Activated T-helper 1 cell treated with anti-CD3 and anti-CD28 coated beads, Interleukin-12 subunit alpha, Interleukin-12 subunit beta, Interleukin-2, Interleukin-4 antibody, amounts not matched to agents 30 ng/mL and 10 ng/mL and 1 ng/mL, durations not matched to agents 14 hours and 24 hours and 36 hours (primary cell): ENCODE data around the gene GABBR1. TPM values are rescaled to one million over a fixed set of nuclear protein-coding genes. Genes with fewer than 3 reads are reported as not detected.
"Not testable (repeated sequence)": the region's sequence is repeated elsewhere in the genome, so short reads cannot be mapped to it uniquely, and the experiment has no call there.

Source experiments
- DNase-seq: peaks from one replicate; pipeline ENCODE4 v3.0.0; 2021; ENCODE audit warnings: low spot score
- H3K27ac Mint-ChIP-seq: one replicate; pipeline ENCODE4 v1.8.0; 2021; ENCODE audit warnings: mild to moderate bottlenecking, mixed read lengths
- H3K27me3 Mint-ChIP-seq: one replicate; pipeline ENCODE4 v1.8.0; 2022; ENCODE audit warnings: mild to moderate bottlenecking, moderate library complexity, mixed read lengths; ENCODE audit not compliant: insufficient read depth
- H3K36me3 Mint-ChIP-seq: one replicate; pipeline ENCODE4 v1.8.0; 2021; ENCODE audit warnings: low read depth, mixed read lengths
- H3K4me1 Mint-ChIP-seq: one replicate; pipeline ENCODE4 v1.8.0; 2021; ENCODE audit warnings: low read depth, mixed read lengths
- H3K4me3 Mint-ChIP-seq: one replicate; pipeline ENCODE4 v1.8.0; 2021; ENCODE audit warnings: mild to moderate bottlenecking, moderate library complexity, mixed read lengths
- H3K9me3 Mint-ChIP-seq: one replicate; pipeline ENCODE4 v1.8.0; 2021; ENCODE audit warnings: mixed read lengths
- intact Hi-C: fragments of 100-400 bp; cut with micrococcal nuclease; formaldehyde crosslinking; loops from one replicate; pipeline ENCODE4 v1.15.1; 2024
- total RNA-seq: library from RNA; stranded (reverse); gene quantifications from 2 replicates; pipeline ENCODE4 v1.2.3, GENCODE V29; 2022

Gene GABBR1
- total RNA-seq: 19.8 and 22.6 TPM in 2 replicates

DNA sequence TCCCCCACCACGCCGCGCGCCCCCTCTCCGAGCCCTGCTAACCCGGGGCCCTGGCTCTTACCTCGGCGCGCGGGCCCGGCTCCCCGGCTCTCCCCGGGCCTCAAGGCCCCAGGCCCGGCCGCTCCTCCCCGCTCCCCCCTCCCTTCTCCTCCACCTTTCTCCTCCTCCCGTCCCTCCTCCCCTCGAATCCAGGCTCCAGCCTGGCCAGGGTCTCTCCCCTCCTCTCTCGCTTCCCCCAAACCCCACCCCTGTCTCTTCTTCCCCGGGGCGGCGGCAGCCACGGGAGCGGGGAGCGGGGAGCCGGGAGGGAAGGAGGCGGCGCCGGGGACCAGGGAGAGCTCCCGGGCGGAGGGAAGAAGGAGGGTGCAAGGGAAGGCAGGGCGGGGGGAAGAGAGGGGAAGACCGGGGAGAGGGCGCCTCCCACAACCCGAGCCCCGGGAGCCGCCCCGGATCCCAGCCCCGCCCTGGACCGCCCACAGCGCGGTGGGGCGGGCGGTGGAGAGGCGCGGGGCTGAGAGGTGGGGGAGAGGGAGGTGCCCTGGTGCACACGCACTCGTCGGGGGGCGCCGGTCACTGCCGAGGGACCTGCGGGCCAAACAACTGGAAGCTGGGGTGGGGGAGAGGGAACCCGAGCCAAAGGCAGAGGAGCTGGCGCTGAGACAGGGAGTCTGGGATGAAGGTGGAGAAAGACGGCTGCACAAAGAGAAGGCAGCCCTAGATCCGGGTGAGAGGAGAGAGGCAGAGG is at the start of gene GABBR1:
GABBR1 (minus strand) TSS at position 395 of the 745 bp plus-strand sequence. CDS start 798 bp downstream, outside the sequence.
- H3K36me3 Mint-ChIP-seq: peaks cover 12% of the 10 kb centered on the region
- no peaks in the 10 kb centered on the region for H3K9me3 Mint-ChIP-seq
- peak; percentile 78 for DNase-seq
- intact Hi-C loops: loop anchor here (1.0 kb wide), 1 partner anchor 17 kb away; no protein-coding TSS in a partner anchor
- peaks cover 30% of the 10 kb centered on the region for H3K27me3 Mint-ChIP-seq
- peak within 1 kb of the TSS; percentile 91 for H3K4me3 Mint-ChIP-seq
- H3K4me1 Mint-ChIP-seq: peaks cover 44% of the 10 kb centered on the region
- peak within 1 kb of the TSS; percentile 84 for H3K27ac Mint-ChIP-seq

DNA sequence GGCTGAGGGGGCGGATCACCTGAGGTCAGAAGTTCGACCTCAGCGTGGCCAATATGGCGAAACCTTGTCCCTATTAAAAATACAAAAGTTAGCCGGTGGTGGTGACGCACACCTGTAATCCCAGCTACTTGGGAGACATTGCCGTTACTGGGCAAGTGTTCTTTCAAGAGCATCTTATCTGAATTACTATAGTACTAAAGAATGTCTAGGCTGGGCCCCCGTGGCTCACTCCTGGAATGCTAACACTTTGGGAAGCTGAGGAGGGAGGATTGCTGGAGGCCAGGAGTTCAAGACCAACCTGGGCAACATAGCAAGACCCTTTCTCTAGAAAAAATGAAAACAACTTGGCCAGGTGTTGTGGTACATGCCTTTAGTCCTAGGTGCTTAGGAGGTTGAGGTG is 48.8 kb upstream of the GABBR1 start:
- Mint-ChIP-seq H3K27ac (no peak overlapping the region), H3K9me3 (no peaks in the 10 kb centered on the region), H3K36me3 (no peaks in the 10 kb centered on the region), H3K4me1 (peaks cover 16% of the 10 kb centered on the region), H3K4me3 (no peak overlapping the region), H3K27me3 (peaks cover 3% of the 10 kb centered on the region)
- intact Hi-C loops: no loop called here
- DNase-seq: no peak

DNA sequence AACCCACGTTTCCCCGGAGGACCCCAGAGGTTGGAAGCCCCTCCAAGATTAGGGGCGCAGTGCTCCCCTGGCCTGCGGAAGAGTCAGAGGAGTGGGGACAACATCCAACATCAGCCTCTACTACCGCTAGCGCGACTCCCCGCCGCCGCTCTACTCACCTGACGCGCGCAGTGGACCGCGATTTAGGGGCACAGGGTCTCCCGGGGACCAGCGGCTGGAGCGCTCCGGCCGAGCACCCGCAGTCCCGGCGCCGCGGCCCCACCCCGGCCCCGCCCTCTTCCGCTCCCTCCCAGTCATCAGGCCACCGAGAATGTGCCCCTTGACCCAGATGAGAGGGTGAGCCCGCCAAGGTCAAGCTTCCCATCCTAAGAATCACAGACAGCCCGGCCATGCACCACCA is 47.9 kb upstream of the GABBR1 start, which contains the start of gene ZFP57:
ZFP57 (minus strand) TSS at position 249 of the 400 bp plus-strand sequence. CDS start 4,149 bp downstream, outside the sequence.
- Mint-ChIP-seq H3K4me1 (peaks cover 19% of the 10 kb centered on the region), H3K36me3 (no peaks in the 10 kb centered on the region), H3K4me3 (peak within 1 kb of the TSS; percentile 77), H3K27ac (peak within 1 kb of the TSS; percentile 44), H3K9me3 (no peaks in the 10 kb centered on the region), H3K27me3 (no peaks in the 10 kb centered on the region)
- no peak for DNase-seq
- intact Hi-C loops: no loop called here

DNA sequence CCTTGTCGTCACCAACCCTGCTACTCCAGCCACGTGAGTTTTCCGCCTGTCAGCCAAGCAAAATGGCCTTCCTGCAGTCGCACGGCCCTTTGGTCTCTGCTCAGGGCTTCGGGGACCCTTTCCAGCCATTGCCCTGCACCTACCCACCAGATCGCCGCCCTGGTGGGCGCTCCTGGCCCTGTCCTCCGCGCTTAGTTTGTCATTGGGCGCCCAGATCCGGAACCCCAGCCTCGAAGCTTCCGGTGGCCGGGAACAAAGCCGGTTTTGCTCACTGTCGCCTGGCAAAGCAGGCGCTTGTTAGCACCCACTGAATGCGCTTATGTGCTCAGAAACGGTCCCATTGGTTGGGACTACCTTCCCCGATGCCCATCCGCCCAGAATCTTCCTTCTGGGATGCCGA is 47.4 kb upstream of the GABBR1 start:
- H3K4me1 Mint-ChIP-seq: peaks cover 19% of the 10 kb centered on the region
- peak overlapping the region; percentile 77 for H3K4me3 Mint-ChIP-seq
- DNase-seq: no peak
- no peaks in the 10 kb centered on the region for H3K36me3 Mint-ChIP-seq
- intact Hi-C loops: no loop called here
- no peaks in the 10 kb centered on the region for H3K27me3 Mint-ChIP-seq
- H3K27ac Mint-ChIP-seq: peak overlapping the region; percentile 44
- no peaks in the 10 kb centered on the region for H3K9me3 Mint-ChIP-seq

DNA sequence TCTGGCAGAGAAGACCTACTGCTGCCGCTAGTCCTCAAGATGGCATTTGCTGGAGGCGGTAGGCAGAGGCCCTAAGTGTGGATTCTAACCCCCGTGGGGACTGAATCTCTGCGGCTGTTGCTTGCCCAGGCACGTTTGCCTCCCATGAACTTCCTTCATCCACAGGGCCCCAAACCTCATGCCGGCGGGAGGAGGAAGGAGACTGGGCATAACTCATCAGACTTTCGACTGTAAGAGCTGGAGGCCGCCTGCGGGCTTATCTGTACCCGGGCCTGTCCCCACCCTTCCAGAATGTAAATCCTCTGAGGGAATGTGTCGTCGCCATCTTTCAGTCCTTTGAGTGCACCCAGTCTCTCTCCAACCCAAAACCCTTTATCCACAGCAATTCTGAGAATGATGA is 47.0 kb upstream of the GABBR1 start:
- DNase-seq: no peak
- H3K36me3 Mint-ChIP-seq: no peaks in the 10 kb centered on the region
- peaks cover 19% of the 10 kb centered on the region for H3K4me1 Mint-ChIP-seq
- no peaks in the 10 kb centered on the region for H3K9me3 Mint-ChIP-seq
- no peaks in the 10 kb centered on the region for H3K27me3 Mint-ChIP-seq
- peak overlapping the region; percentile 77 for H3K4me3 Mint-ChIP-seq
- intact Hi-C loops: no loop called here
- H3K27ac Mint-ChIP-seq: peak overlapping the region; percentile 44

DNA sequence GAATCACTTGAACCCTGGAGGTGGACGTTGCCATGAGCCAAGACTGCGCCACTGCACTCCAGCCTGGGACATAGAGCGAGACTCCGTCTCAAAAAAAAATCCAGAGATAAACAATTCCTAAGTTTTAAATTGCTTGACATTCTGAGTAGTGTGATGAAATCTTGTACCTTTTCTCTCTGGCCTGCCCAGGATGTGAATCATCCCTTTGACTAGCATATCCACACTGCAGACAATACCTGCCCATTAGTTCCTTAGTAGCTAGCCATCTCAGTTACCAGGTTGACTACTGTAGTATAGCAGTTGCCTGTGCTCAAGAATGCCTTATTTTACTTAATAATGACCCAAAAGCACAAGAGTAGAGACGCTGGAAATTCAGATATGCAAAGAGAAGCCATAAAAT is 45.1 kb upstream of the GABBR1 start:
- no peak overlapping the region for H3K27ac Mint-ChIP-seq
- H3K4me3 Mint-ChIP-seq: no peak overlapping the region
- peaks cover 8% of the 10 kb centered on the region for H3K4me1 Mint-ChIP-seq
- H3K36me3 Mint-ChIP-seq: no peaks in the 10 kb centered on the region
- no peak for DNase-seq
- intact Hi-C loops: no loop called here
- no peaks in the 10 kb centered on the region for H3K9me3 Mint-ChIP-seq
- no peaks in the 10 kb centered on the region for H3K27me3 Mint-ChIP-seq

DNA sequence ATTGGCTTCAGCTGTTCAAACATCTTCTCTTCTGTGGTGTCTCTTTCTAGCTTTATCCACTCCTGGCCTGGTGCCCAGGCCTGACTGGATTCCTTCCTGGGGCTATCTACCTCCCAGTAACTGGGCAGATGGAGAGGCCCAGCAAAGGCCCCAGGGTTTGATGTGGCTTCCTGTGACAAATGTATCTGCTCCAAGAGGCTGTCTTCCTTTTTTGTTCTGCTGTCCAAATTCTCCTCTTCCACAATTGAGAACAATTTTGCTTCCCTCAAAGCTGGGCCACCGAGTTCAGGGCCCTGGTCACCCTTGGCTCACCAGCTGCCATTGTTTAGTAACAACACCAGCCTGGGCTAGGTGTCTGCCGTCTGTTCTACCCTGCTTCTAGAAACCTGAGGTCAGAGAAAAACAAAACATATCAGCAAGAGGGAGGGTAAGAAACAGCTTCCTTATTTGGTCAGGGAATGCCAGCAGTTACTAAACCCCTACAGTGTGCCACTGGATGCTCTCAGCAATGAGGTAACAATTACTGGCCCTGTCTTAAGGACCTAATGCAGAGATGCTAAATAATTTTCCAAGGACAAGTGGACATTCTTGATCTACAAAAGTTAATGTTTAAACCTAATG is 44.1 kb upstream of the GABBR1 start:
- peaks cover 8% of the 10 kb centered on the region for H3K4me1 Mint-ChIP-seq
- intact Hi-C loops: no loop called here
- H3K4me3 Mint-ChIP-seq: no peak overlapping the region
- H3K9me3 Mint-ChIP-seq: no peaks in the 10 kb centered on the region
- no peaks in the 10 kb centered on the region for H3K27me3 Mint-ChIP-seq
- no peak for DNase-seq
- no peak overlapping the region for H3K27ac Mint-ChIP-seq
- H3K36me3 Mint-ChIP-seq: no peaks in the 10 kb centered on the region

DNA sequence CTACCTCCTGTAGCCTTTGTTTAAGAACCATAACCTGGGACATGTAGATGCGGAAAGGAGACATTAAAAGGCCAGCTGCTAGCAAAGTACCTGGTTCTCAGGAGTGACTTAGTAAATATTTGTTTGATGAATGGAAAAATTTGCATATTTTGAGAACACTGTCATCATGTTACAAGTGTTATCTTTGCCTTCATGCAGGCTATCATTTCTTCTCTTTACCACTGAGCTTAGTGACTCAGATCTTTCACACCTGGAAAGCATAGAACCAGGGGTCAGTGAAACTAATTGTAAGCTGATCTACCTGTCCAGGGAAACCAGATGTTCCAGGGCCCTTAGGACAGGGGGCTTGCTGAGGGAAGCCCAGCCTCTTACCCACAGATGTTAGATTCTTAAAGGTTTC is 42.6 kb upstream of the GABBR1 start:
- H3K4me1 Mint-ChIP-seq: peaks cover 8% of the 10 kb centered on the region
- no peaks in the 10 kb centered on the region for H3K36me3 Mint-ChIP-seq
- H3K9me3 Mint-ChIP-seq: no peaks in the 10 kb centered on the region
- no peak for DNase-seq
- H3K27me3 Mint-ChIP-seq: peaks cover 4% of the 10 kb centered on the region
- intact Hi-C loops: no loop called here
- H3K27ac Mint-ChIP-seq: no peak overlapping the region
- H3K4me3 Mint-ChIP-seq: no peak overlapping the region

DNA sequence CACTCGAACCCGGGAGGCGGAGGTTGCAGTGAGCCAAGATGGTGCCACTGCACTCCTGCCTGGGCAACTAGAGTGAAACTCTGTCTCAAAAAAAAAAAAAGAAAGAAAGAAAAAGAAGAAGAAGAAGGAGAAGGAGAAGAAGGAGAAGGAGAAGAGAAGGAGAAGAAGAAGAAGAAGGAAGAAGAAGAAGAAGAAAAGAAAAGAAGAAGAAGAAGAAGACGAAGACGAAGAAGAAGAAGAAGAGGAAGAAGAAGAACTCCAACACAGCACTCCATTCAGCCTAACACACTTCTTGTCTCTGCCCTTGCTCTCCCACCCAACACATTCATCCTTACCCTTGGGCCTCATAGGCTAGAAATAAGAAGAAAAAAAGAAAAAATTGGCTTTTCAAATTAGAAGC is 41.0 kb upstream of the GABBR1 start:
- no peaks in the 10 kb centered on the region for H3K9me3 Mint-ChIP-seq
- H3K4me1 Mint-ChIP-seq: peaks cover 8% of the 10 kb centered on the region
- peaks cover 11% of the 10 kb centered on the region for H3K27me3 Mint-ChIP-seq
- H3K36me3 Mint-ChIP-seq: no peaks in the 10 kb centered on the region
- intact Hi-C loops: no loop called here
- DNase-seq: no peak
- no peak overlapping the region for H3K4me3 Mint-ChIP-seq
- H3K27ac Mint-ChIP-seq: no peak overlapping the region

DNA sequence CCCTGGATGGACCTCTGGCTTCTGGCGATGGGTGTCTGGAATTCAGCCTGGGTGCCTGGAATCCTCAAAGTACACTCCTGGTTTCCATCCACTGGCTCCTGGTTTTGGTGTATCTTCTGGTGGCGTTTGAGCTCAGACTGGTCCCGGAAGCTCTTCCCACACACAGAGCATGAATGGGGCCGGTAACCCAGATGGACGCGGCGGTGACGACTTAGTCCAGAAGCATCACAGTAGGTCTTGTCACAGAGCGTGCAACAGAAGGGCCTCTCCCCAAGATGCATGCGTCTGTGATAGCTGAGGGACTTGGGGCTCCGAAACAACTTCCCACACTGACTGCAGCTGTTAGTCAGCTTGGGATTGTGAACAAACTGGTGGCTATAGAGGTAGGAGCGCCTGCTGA is 40.2 kb upstream of the GABBR1 start:
- intact Hi-C loops: no loop called here
- DNase-seq: no peak
- Mint-ChIP-seq H3K4me1 (peaks cover 8% of the 10 kb centered on the region), H3K36me3 (no peaks in the 10 kb centered on the region), H3K9me3 (no peaks in the 10 kb centered on the region), H3K27me3 (peaks cover 15% of the 10 kb centered on the region), H3K4me3 (no peak overlapping the region), H3K27ac (no peak overlapping the region)

DNA sequence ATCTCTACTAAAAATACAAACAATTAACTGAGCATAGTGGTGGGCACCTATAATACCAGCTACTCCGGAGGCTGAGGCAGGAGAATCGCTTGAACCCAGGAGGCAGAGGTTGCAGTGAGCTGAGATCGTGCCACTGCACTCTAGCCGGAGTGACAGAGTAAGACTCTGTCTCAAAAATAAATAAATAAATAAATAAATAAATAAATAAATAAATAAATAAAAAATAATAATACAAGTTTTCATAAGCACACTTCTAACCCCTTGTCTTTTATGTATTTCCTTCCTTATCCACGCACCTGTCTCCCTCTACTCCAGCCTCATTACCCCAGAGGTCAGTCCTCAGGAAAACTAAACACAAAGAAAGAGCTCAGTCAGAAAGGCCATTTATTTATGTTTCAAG is 39.1 kb upstream of the GABBR1 start:
- not testable (repeated sequence) for H3K4me3 Mint-ChIP-seq

DNA sequence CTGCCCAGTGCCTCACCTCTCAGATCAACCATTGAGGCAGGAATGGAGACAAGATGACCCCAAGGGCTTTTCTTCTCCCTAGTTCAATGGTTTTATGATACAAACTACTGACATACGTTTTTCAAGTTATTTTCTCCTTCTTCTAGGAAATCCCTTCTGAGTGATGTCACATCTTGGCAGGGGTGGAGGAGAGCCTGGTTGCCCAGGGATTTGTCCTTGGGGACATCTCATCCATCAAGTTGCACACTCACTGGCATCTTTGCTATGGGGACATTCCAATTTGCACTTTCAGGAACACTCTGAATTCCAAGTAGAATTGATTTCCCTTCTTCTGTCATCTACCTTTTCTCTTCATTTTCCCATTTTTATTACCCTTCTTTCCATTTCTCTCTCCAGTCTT is 38.0 kb upstream of the GABBR1 start:
- Mint-ChIP-seq H3K4me3 (no peak overlapping the region), H3K4me1 (no peaks in the 10 kb centered on the region), H3K36me3 (no peaks in the 10 kb centered on the region), H3K9me3 (no peaks in the 10 kb centered on the region), H3K27me3 (peaks cover 21% of the 10 kb centered on the region), H3K27ac (no peak overlapping the region)
- DNase-seq: no peak
- intact Hi-C loops: no loop called here

More for the DNA sequence above, 39.1 kb upstream of the GABBR1 start:
- H3K36me3 Mint-ChIP-seq, intact Hi-C loops, H3K9me3 Mint-ChIP-seq, H3K27ac Mint-ChIP-seq, DNase-seq, H3K4me1 Mint-ChIP-seq: not testable (repeated sequence)
- peaks cover 21% of the 10 kb centered on the region for H3K27me3 Mint-ChIP-seq

DNA sequence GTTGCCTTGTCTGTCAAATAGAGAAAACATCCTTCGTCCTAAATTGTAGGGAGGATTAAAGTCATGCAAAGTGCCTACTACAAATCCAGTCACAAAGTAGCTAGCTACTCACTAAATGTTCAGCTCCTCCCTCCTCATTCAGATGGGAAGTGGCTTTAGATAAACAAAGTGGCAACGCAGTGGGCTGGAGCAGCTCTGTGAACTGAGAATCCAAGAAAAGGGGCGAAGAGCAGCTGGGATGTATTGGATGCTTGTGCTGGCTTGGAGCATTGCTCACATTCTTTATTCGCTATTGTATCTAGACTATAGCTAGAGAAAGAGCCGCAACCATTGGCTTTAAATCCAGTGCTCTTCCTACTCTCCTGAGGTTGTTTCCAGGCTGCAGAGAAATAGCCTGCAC is 34.2 kb upstream of the GABBR1 start:
- Mint-ChIP-seq H3K27ac (no peak overlapping the region), H3K36me3 (no peaks in the 10 kb centered on the region), H3K4me3 (no peak overlapping the region), H3K9me3 (no peaks in the 10 kb centered on the region), H3K4me1 (no peaks in the 10 kb centered on the region), H3K27me3 (peaks cover 40% of the 10 kb centered on the region)
- no peak for DNase-seq
- intact Hi-C loops: no loop called here
